Spinal cord (tissue), 10 donors: ENCODE results near the gene MKRN1. TPM values are rescaled to one million over a fixed set of nuclear protein-coding genes. Genes with fewer than 3 reads are reported as not detected.

Experiments used
- DNase-seq, 6 donors: peaks; one replicate each; pipeline versions ENCODE4 v3.0.0 to v3.0.0-alpha.2; 2013 to 2015; ENCODE audit warnings: low spot score in 6 of 6, low read depth in 4 of 6
- H3K27ac ChIP-seq: one replicate; pipeline ENCODE4 v1.5.1; 2013; ENCODE audit warnings: low read depth, low read length, control low read depth
- H3K27me3 ChIP-seq: one replicate; pipeline ENCODE4 v1.6.1; 2013; ENCODE audit warnings: low read length; ENCODE audit not compliant: control insufficient read depth, insufficient read depth
- H3K36me3 ChIP-seq: one replicate; pipeline ENCODE4 v1.6.1; 2013; ENCODE audit warnings: low read length; ENCODE audit not compliant: control insufficient read depth, insufficient read depth
- H3K4me1 ChIP-seq: one replicate; pipeline ENCODE4 v1.6.1; 2013; ENCODE audit warnings: low read length; ENCODE audit not compliant: control insufficient read depth, insufficient read depth
- H3K4me3 ChIP-seq: one replicate; pipeline ENCODE4 v1.5.1; 2013; ENCODE audit warnings: low read depth, low read length, control low read depth
- H3K9me3 ChIP-seq: one replicate; pipeline ENCODE4 v1.6.1; 2013; ENCODE audit warnings: low read length; ENCODE audit not compliant: control insufficient read depth, insufficient read depth
- WGBS: methylation state at CpG from one replicate; pipeline ENCODE4 v1.1.5; 2013; ENCODE audit warnings: missing lambda C conversion rate; ENCODE audit not compliant: insufficient coverage; 5-methylcytosine and 5-hydroxymethylcytosine counted together
- long read RNA-seq, 4 donors: transcript quantifications; one replicate each; lab custom pipeline, GENCODE V29; 2026
- polyA plus RNA-seq, 2 donors: library from polyadenylated mRNA; unstranded; fragments of 120-200 nt; gene quantifications; one replicate each; pipeline ENCODE4 v1.2.1, GENCODE V29; 2013; ENCODE audit not compliant: insufficient read length in 2 of 2
- total RNA-seq, 2 donors: library from RNA; depleted of rRNA in 1 of 2; stranded (reverse); fragments of 120-200 nt in 1 of 2; fragments of >200 nt in 1 of 2; gene quantifications; one replicate each; pipeline versions ENCODE4 v1.2.3 to v1.2.4, GENCODE V29; 2013 to 2014
- donor health status: healthy.

Gene MKRN1
- total RNA-seq (100 to 1,000 TPM in 1 of 2 donors, 10 to 100 TPM in 1; 84.2 to 102 TPM), polyA plus RNA-seq (100 to 1,000 TPM; 142 to 151 TPM)
- long read RNA-seq, donor 1, transcript MKRN1-202 (5 exons, 1,601 nt) = major isoform, 26 of 55 reads
- long read RNA-seq, donor 1, transcript MKRN1-201 (8 exons, 3,151 nt) = minor isoform, 17 of 55 reads
- long read RNA-seq, donor 1, partial matches to known transcripts = 10 of 55 reads
- long read RNA-seq, donor 1, other reads (novel, unspliced or antisense) = 0 of 55 reads
- long read RNA-seq, donor 2, transcript MKRN1-201 (8 exons, 3,151 nt) = minor isoform, 11 of 31 reads
- long read RNA-seq, donor 2, transcript MKRN1-202 (5 exons, 1,601 nt) = major isoform, 20 of 31 reads
- long read RNA-seq, donor 2, partial matches to known transcripts = 0 of 31 reads
- long read RNA-seq, donor 2, other reads (novel, unspliced or antisense) = 0 of 31 reads
- long read RNA-seq, donor 3, transcript MKRN1-201 (8 exons, 3,151 nt) = minor isoform, 5 of 23 reads
- long read RNA-seq, donor 3, transcript MKRN1-202 (5 exons, 1,601 nt) = major isoform, 17 of 23 reads
- long read RNA-seq, donor 3, partial matches to known transcripts = 0 of 23 reads
- long read RNA-seq, donor 3, other reads (novel, unspliced or antisense) = 0 of 23 reads
- long read RNA-seq, donor 4, transcript MKRN1-202 (5 exons, 1,601 nt) = major isoform, 24 of 45 reads
- long read RNA-seq, donor 4, transcript MKRN1-201 (8 exons, 3,151 nt) = minor isoform, 20 of 45 reads
- long read RNA-seq, donor 4, partial matches to known transcripts = 0 of 45 reads
- long read RNA-seq, donor 4, other reads (novel, unspliced or antisense) = 0 of 45 reads

- Histone ChIP-seq H3K27me3 (no peaks in the 10 kb centered on the region), H3K27ac (peak within 1 kb of the TSS; percentile 69), H3K4me1 (peaks cover 11% of the 10 kb centered on the region), H3K36me3 (no peaks in the 10 kb centered on the region), H3K4me3 (peak within 1 kb of the TSS; percentile 78), H3K9me3 (no peaks in the 10 kb centered on the region)
- DNase-seq = peak; percentile 77 to 99 (median 88)
- WGBS = 0% methylated on average over 60 of the region's 71 CpGs
Measured at GRCh38 chr7:140479062-140479738, at the start of gene MKRN1. TSS of gene MKRN1 (minus strand) at chr7:140479505. CDS start at chr7:140479344, 161 bp downstream.

- Histone ChIP-seq H3K4me1 (peaks cover 6% of the 10 kb centered on the region), H3K36me3 (peaks cover 61% of the 10 kb centered on the region), H3K27me3 (no peaks in the 10 kb centered on the region), H3K4me3 (no peak overlapping the region), H3K27ac (no peak overlapping the region), H3K9me3 (no peaks in the 10 kb centered on the region)
- no peak for DNase-seq
- 82% methylated on average over 30 of the region's 31 CpGs for WGBS
Measured at GRCh38 chr7:140526787-140527664, 47.7 kb upstream of the MKRN1 start.

- Histone ChIP-seq H3K36me3 (peaks cover 65% of the 10 kb centered on the region), H3K4me1 (peaks cover 6% of the 10 kb centered on the region), H3K27me3 (no peaks in the 10 kb centered on the region), H3K27ac (no peak overlapping the region), H3K9me3 (no peaks in the 10 kb centered on the region), H3K4me3 (no peak overlapping the region)
- 68% methylated on average over 6 of the region's 9 CpGs for WGBS
- no peak for DNase-seq
Measured at GRCh38 chr7:140526214-140526613, 46.9 kb upstream of the MKRN1 start.

GRCh38 chr7:140525743-140526142, 46.4 kb upstream of the MKRN1 start:
- no peaks in the 10 kb centered on the region for H3K9me3 ChIP-seq
- peaks cover 69% of the 10 kb centered on the region for H3K36me3 ChIP-seq
- H3K27me3 ChIP-seq = no peaks in the 10 kb centered on the region
- DNase-seq = no peak
- no peak overlapping the region for H3K27ac ChIP-seq
- no peak overlapping the region for H3K4me3 ChIP-seq
- H3K4me1 ChIP-seq = peaks cover 6% of the 10 kb centered on the region
- WGBS = 93% methylated on average over 9 of the region's 10 CpGs

- Histone ChIP-seq H3K36me3 (peaks cover 90% of the 10 kb centered on the region), H3K4me1 (peaks cover 18% of the 10 kb centered on the region), H3K9me3 (no peaks in the 10 kb centered on the region), H3K27me3 (no peaks in the 10 kb centered on the region), H3K27ac (no peak overlapping the region), H3K4me3 (no peak overlapping the region)
- DNase-seq = no peak
- 85% methylated on average over 2 of the region's 3 CpGs for WGBS
Measured at GRCh38 chr7:140521421-140521820, 42.1 kb upstream of the MKRN1 start.

DNA sequence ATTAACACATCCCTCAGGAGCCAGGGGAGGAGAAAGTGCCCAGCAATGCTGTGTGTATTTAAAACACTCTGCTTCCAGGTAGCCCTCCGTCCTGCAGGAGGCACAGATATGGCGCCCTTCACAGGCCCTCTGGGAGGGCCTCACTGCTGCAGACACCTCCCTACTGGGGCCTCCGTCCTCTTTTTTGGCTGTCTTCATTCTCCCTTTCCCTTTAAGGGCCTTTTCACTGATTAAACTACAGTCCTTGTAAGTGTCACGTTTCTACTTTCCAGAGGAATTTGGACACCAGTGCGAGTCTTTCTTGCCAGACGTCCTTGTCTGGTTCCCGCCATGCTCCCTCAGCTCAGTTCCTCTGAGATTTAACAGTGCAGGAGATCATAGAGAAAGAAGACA, 39.7 kb upstream of the MKRN1 start:
- no peak overlapping the region for H3K4me3 ChIP-seq
- WGBS = 50% methylated on average over 7 of the region's 7 CpGs
- no peaks in the 10 kb centered on the region for H3K9me3 ChIP-seq
- H3K36me3 ChIP-seq = peaks cover 72% of the 10 kb centered on the region
- peaks cover 18% of the 10 kb centered on the region for H3K4me1 ChIP-seq
- no peak for DNase-seq
- H3K27me3 ChIP-seq = no peaks in the 10 kb centered on the region
- no peak overlapping the region for H3K27ac ChIP-seq

DNA sequence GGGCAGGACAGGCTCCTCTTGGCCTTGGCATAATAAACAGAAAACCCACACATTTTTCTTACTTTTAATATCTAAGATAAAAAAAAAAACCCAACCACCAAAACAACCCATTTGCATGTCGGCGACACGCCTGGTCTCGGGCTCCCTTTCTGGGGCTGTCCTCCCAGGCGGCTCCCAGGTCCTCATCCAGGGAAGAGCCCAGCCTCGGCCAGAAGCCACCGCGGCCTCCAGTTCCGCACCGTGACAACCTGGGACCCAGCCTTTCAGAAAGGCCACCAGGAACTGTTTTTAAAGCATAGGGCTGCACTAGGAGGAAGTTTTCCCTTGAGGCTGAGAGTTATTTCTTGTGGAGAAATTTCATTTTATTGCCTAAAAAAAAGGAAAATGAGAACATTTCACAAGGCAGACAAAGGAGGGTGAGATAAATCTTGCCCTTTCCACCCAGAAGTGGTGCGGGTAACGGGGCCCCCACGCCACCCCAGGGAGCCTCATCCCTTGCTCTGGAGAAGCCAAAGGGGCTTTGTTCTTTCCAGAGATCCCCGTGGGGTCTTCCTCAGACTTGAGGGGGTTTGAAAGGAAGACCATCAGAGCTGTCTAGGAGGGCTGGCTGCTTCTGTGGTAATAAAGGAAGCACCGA, 39.2 kb upstream of the MKRN1 start:
- WGBS = 76% methylated on average over 10 of the region's 15 CpGs
- peaks cover 18% of the 10 kb centered on the region for H3K4me1 ChIP-seq
- no peak overlapping the region for H3K27ac ChIP-seq
- H3K9me3 ChIP-seq = no peaks in the 10 kb centered on the region
- no peaks in the 10 kb centered on the region for H3K27me3 ChIP-seq
- H3K4me3 ChIP-seq = no peak overlapping the region
- H3K36me3 ChIP-seq = peaks cover 67% of the 10 kb centered on the region
- no peak for DNase-seq

- 42% methylated on average over 24 of the region's 31 CpGs for WGBS
- H3K27ac ChIP-seq = no peak overlapping the region
Measured at GRCh38 chr7:140517546-140518369, 38.5 kb upstream of the MKRN1 start.

More at GRCh38 chr7:140517546-140518369, 38.5 kb upstream of the MKRN1 start:
- no peak overlapping the region for H3K4me3 ChIP-seq
- no peaks in the 10 kb centered on the region for H3K27me3 ChIP-seq
- DNase-seq = peak; percentile 68 to 96 (median 82)
- no peaks in the 10 kb centered on the region for H3K9me3 ChIP-seq
- H3K4me1 ChIP-seq = peaks cover 18% of the 10 kb centered on the region
- peaks cover 60% of the 10 kb centered on the region for H3K36me3 ChIP-seq
